ENCODE results near the gene ASTN2.

DNA sequence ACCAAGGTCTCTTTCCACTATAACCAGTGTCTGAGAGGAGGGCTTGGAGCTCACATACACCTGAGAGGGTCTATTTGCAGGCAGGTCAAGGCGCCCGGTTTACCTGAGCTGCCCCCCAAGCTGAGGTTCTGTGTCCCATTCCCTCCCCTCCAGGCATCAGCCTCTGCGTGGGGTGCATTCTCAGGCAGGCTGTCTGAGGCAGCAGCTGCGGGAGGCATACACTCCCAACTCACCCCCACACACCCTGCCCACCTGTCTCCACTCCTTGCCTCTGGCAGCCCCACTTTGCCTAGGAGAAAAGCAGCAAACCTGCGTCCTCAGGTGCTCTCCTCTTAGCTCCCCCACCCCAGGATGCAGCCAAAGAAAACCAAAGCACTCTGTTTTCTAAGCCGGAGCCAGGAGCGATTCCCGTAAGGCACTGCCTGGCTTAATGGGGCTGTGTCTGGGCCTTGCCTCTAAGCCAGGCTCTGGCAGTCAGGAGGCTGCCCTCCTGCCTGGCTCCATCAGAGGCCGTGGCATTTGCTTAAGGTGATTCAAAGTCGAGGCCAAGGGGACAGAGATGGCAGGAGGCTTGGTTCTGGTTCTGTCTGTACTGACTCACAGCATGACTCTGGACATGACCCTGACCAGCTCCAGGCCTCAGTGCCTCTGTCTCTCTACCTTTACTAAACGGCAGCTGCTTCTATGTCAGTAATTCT, 867.0 kb downstream of the ASTN2 start:
- TF ChIP-seq SUZ12 (IDR thresholded peaks at IDR 0.05; ENCODE audit: extremely low read depth, insufficient read depth, insufficient read length) (no peak), YY1 (IDR thresholded peaks at IDR 0.05; ENCODE audit: insufficient read depth, insufficient read length) (no peak), ZNF274 (IDR thresholded peaks at IDR 0.05; ENCODE audit: low read depth, low read length) (no peak)

Measured in NT2/D1 (cell line).